Measurements from ENCODE around the gene FAM20C.

Gene FAM20C

GRCh38 chr7:211033-211714 lies 18.8 kb downstream of the FAM20C start:
- no peak for DNase-seq

DNA sequence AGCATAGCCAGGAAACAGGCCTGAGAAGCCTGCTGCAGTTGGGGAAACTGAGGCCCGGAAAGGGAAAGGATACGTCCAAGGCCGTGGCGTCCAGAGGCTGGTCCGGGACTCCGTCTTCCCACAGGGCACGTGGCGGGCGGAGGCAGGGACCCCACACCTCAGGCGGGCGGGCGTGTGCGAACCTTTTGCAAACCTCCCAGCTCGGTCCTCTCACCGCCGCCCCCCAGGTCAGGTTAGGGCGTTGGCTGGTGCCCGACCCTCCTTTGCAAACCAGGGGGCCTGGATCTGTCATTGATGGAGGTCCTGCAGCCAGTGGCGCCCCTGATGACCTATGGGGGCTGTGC lies 19.3 kb downstream of the FAM20C start:
- no peak for DNase-seq

DNA sequence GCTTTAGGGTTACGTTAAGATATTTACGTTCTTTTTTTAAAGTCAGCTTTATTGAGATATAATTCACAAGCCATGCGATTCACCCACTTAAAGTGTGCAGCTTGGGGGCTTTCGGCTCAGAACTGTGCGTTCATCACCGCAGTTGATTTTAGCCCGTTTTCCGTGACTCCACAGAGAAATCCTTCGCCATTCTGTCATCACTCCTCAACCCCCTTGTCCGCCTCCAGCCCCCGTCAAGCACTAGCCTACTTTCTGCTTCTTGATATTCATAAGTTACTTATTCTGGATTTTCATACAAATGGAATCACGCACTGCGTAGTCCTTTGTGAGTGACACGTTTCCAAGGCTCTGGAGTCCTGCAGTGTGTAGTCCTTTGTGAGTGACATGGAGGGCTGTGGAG lies 20.4 kb downstream of the FAM20C start:
- no peak for DNase-seq

- no peak for DNase-seq
Observed at GRCh38 chr7:213324-213993, 21.1 kb downstream of the FAM20C start.

- DNase-seq: no peak
Observed at GRCh38 chr7:214410-215212, 22.2 kb downstream of the FAM20C start.

- no peak for DNase-seq
Observed at GRCh38 chr7:216360-217300, 24.3 kb downstream of the FAM20C start.

- no peak for DNase-seq
Observed at GRCh38 chr7:217781-218180, 25.4 kb downstream of the FAM20C start.

DNA sequence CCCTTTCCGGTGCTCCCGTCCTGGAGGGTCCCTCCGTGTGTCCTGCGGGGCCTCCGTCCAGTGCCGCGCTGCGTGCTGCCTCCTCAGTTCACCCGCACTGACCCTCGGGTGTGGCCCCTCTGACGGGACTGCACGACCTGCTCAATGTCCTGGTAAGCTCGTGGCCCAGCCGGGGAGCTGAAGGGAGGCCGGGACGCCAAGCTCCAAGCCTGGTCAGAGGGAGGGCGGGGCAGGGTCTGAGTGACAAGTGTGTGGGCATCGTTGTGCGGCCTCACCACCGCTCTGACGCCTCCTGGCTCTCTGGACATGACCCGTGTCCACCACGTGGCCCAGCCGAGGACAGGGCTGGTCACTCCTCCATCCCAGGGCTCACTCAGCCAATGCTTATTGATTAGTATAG lies 25.9 kb downstream of the FAM20C start:
- DNase-seq: no peak

GRCh38 chr7:218896-219580 lies 26.7 kb downstream of the FAM20C start:
- no peak for DNase-seq

- DNase-seq: no peak
Observed at GRCh38 chr7:219581-220150, 27.3 kb downstream of the FAM20C start.

- DNase-seq: no peak
Observed at GRCh38 chr7:220151-220841, 27.9 kb downstream of the FAM20C start.

DNA sequence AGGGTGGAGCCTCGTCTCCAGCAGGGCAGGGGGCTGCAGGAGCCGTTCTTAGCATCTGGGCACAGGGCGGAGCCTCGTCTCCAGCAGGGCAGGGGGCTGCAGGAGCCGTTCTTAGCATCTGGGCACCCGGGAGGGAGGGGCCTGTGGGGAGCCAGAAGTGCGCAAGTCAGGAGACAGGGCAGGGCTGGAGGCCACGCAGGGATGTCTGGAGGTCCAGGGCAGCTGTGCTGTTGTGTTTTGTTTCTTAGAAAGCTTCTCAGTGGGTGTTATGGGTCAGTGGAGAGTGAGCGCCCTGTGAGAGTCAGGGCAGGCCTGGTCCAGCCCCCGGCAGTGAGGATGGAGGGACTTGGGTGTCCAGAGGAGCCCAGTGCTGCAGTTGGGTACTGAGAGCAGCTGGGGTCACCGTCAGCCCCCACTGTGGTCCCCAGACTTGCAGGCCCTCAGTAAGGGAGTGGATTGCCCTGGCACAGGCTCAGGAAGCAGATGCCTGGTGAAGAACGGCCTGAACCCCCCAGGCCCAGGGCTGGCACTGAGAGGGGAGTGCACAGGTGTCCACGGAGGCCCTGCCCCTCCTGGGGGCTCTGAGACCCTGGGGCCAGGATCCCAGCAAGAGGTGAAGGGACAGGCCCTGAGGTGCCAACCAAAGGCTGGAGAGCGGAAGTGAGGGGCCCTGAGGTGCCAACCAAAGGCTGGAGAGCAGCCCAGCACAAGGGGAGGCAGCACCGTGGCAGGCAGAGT lies 29.8 kb downstream of the FAM20C start:
- DNase-seq: no peak

DNA sequence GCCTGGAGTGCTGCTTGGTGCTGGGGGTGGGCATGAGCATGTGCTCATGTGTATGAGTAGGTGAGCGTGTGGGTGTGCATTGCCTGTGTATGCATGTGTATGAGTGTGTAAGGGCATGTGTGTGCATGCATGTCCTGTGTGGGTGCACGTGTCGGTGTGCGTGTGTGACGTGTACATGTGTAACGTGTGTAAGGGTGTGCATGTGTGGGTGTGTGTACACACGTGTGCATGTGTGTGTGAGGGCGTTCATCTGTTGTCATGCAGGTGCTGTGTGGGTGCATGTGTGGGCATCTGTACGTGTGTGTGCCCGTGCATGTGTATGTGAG lies 30.3 kb downstream of the FAM20C start:
- DNase-seq: no peak

- no peak for DNase-seq
Observed at GRCh38 chr7:223118-223800, 30.9 kb downstream of the FAM20C start.

GRCh38 chr7:223861-224260 lies 31.5 kb downstream of the FAM20C start:
- no peak for DNase-seq

DNA sequence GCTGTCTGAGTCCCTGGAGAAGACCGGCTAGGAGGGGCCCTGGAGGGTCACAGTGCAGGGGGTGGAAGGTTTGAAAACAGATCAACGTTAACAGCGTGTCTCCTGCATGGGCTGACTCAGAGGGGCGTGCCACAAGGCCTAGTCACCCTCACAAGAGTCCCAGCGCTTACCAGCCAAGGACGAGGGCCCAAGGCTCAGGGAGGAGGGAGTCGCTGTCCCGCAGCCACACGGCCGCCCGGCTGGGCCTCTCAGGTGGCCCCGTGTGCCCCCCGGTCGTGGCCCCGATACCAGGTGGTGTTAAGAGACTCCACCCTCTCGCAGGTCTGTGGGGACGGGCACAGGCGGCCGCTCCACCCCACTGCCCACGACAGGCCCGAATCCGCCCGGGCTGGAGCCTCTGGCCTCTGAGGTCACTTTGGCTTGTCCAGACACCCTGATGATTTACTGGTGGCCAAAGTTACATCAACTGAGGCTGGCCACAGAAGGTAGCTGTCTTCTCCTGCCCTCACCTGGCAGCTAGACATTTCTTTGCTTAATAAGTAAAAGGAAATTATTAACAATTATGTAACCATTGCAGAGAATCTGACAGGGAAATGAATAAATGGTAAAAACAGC lies 34.0 kb downstream of the FAM20C start:
- DNase-seq: no peak

- no peak for DNase-seq
Observed at GRCh38 chr7:227926-228325, 35.6 kb downstream of the FAM20C start.

DNA sequence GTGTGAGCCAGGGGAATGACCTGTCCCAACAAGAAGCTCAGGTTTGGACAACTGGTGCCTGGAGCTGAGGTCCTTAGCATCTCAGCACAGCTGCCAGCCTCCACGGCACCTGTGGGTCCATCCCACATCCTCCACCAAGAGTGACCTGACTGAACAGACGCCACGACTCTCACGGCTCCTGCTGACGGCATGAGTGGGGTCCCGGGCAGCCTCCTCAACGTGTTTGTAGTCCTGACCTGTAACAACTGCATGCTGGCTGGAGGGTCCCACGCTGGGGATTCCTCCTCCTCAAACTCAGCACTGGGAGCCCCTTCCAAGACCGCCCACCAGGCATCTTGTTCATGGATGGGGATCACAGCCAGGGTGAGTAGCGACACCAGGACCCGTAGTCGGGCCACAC lies 36.2 kb downstream of the FAM20C start:
- no peak for DNase-seq

- no peak for DNase-seq
Observed at GRCh38 chr7:229184-229964, 37.0 kb downstream of the FAM20C start.
